Upper lobe of left lung (tissue), 6 donors: ENCODE data around the gene SUCO. TPM values are rescaled to one million over a fixed set of nuclear protein-coding genes. Genes with fewer than 3 reads are reported as not detected.
"Not testable (repeated sequence)": the region's sequence is repeated elsewhere in the genome, so short reads cannot be mapped to it uniquely, and the experiment has no call there.

Source experiments
- ATAC-seq, 2 donors: fragments of 200-7000 bp; cut with Tn5 transposase; one replicate each; pipeline ENCODE4 v1.9.1; 2022; ENCODE audit warnings: mild to moderate bottlenecking in 2 of 2, moderate library complexity in 2 of 2; ENCODE audit not compliant: low FRiP score in 2 of 2
- DNase-seq, 2 donors: peaks; one replicate each; pipeline ENCODE4 v3.0.0-alpha.2; 2019 to 2020
- H3K27ac ChIP-seq, 4 donors: fragments of 200-600 bp; sonication (generic); one replicate each; pipeline ENCODE4 v1.5.1; 2016 to 2019
- H3K27me3 ChIP-seq, 4 donors: fragments of 200-600 bp; sonication (generic); one replicate each; pipeline ENCODE4 v1.5.1; 2017 to 2019
- H3K36me3 ChIP-seq, 4 donors: fragments of 200-600 bp; sonication (generic); one replicate each; pipeline ENCODE4 v1.5.1; 2016 to 2019
- H3K4me1 ChIP-seq, 4 donors: fragments of 200-600 bp; sonication (generic); one replicate each; pipeline ENCODE4 v1.5.1; 2018 to 2019
- H3K4me3 ChIP-seq, 4 donors: fragments of 200-600 bp; sonication (generic); one replicate each; pipeline ENCODE4 v1.5.1; 2017 to 2019; ENCODE audit warnings: mild to moderate bottlenecking in 2 of 4, moderate library complexity in 1 of 4
- H3K9me3 ChIP-seq, 4 donors: fragments of 200-600 bp; sonication (generic); one replicate each; pipeline ENCODE4 v1.5.1; 2018 to 2019
- EP300 ChIP-seq, 4 donors: sonication (generic); formaldehyde crosslinking; IDR thresholded peaks; one replicate each; pipeline ENCODE4 v1.5.1; 2017; ENCODE audit warnings: antibody characterized with exemption in 4 of 4, control low read depth in 2 of 4
- POLR2A ChIP-seq, 4 donors: fragments of 450-650 bp; IDR thresholded peaks; one replicate each; pipeline ENCODE4 v1.5.1; 2016 to 2017; ENCODE audit warnings: antibody characterized with exemption in 4 of 4, mild to moderate bottlenecking in 2 of 4
- POLR2AphosphoS5 ChIP-seq, 2 donors: sonication (generic); formaldehyde crosslinking; IDR thresholded peaks; one replicate each; pipeline ENCODE4 v1.5.1; 2017; ENCODE audit warnings: antibody characterized with exemption in 2 of 2
- WGBS, 2 donors: methylation state at CpG; one replicate each; pipeline ENCODE4 v1.1.5; 2017 to 2018; 5-methylcytosine and 5-hydroxymethylcytosine counted together
- total RNA-seq, 6 donors: library from RNA; depleted of rRNA in 4 of 6; stranded (reverse); fragments of >200 nt in 4 of 6; gene quantifications; one replicate each; pipeline versions ENCODE4 v1.1.0 to v1.2.1, GENCODE V29; 2016 to 2021
- TF ChIP-seq, protein P1 (sequence below), 6 experiments: fragments of 450-650 bp in 4 of 6; fragments of 200-600 bp in 2 of 6; sonication (generic) in 2 of 6; IDR thresholded peaks; one replicate each; pipeline ENCODE4 v1.5.1; 2016 to 2019; ENCODE audit warnings: antibody characterized with exemption in 6 of 6
- donor health status: DM: no; HTN: no; CAD: no; lungs with moderate emphysema.
- donor health status: DM: no; HTN: yes; CAD: no; lungs with severe emphysema.

The SUCO gene
- total RNA-seq, 6 donors from 2014 or later: 14.4 to 59.2 (median 29.5) TPM

DNA sequence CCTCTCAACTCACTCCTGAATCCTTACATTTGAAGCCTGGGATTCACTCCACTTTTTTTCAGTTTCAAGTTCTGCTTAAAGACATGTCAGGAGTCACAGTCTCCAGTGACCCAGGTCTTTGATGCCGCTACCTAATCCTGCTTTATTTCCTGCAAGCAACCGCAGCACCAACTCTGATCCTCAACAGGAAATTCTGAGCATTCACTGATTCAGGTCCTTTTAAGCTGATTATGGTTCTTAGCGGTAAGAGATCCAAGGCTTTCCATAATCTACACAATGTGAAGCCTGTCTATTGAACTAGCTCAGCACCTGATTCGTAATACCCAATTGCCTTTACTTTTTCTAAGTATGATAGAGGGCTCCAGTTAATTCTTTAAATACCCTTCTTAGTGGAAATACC, 45.4 kb upstream of the SUCO start:
- Histone ChIP-seq H3K27me3 (no peaks in the 10 kb centered on the region), H3K4me1 (peaks cover 0 to 4% (median 0%) of the 10 kb centered on the region in 4 donors), H3K4me3 (no peak overlapping the region), H3K36me3 (no peaks in the 10 kb centered on the region), H3K9me3 (no peaks in the 10 kb centered on the region), H3K27ac (no peak overlapping the region)
- no peak for DNase-seq
- ATAC-seq: no peak
- 60 to 66% methylated on average over 4 of the region's 4 CpGs for WGBS, 2 donors
- TF ChIP-seq, protein P1, sequence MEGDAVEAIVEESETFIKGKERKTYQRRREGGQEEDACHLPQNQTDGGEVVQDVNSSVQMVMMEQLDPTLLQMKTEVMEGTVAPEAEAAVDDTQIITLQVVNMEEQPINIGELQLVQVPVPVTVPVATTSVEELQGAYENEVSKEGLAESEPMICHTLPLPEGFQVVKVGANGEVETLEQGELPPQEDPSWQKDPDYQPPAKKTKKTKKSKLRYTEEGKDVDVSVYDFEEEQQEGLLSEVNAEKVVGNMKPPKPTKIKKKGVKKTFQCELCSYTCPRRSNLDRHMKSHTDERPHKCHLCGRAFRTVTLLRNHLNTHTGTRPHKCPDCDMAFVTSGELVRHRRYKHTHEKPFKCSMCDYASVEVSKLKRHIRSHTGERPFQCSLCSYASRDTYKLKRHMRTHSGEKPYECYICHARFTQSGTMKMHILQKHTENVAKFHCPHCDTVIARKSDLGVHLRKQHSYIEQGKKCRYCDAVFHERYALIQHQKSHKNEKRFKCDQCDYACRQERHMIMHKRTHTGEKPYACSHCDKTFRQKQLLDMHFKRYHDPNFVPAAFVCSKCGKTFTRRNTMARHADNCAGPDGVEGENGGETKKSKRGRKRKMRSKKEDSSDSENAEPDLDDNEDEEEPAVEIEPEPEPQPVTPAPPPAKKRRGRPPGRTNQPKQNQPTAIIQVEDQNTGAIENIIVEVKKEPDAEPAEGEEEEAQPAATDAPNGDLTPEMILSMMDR (IDR thresholded peaks at IDR 0.05): no peak
- no peak for TF ChIP-seq EP300 (IDR thresholded peaks at IDR 0.05)

DNA sequence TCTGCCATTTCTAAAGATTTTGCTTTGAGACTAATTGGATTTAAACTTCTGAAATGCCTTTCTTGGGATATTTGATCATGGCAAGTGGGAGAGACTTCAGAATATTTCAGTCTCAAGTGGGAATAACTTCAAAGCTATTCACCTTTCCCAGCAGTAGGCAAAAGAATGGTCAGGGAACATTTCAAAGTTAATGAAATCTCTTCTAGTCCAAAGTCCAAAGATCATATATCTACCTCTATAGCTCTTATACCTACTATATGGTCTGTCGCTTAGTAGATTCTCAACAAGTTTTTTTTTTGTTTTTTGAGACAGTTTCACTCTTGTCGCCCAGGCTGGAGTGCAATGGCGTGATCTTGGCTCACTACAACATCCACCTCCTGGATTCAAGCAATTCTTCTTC, 44.6 kb upstream of the SUCO start:
- Histone ChIP-seq H3K4me1 (peaks cover 0 to 3% (median 0%) of the 10 kb centered on the region in 4 donors), H3K4me3 (no peak overlapping the region), H3K36me3 (no peaks in the 10 kb centered on the region), H3K27ac (no peak overlapping the region), H3K27me3 (no peaks in the 10 kb centered on the region), H3K9me3 (no peaks in the 10 kb centered on the region)
- ATAC-seq (no peak), DNase-seq (no peak)
- WGBS, 2 donors: 92 to 96% methylated on average over 3 of the region's 3 CpGs
- TF ChIP-seq, protein P1 (IDR thresholded peaks at IDR 0.05): no peak
- no peak for TF ChIP-seq EP300 (IDR thresholded peaks at IDR 0.05)
- no peak for TF ChIP-seq POLR2A (IDR thresholded peaks at IDR 0.05)
- no peak for TF ChIP-seq POLR2AphosphoS5 (IDR thresholded peaks at IDR 0.05)

DNA sequence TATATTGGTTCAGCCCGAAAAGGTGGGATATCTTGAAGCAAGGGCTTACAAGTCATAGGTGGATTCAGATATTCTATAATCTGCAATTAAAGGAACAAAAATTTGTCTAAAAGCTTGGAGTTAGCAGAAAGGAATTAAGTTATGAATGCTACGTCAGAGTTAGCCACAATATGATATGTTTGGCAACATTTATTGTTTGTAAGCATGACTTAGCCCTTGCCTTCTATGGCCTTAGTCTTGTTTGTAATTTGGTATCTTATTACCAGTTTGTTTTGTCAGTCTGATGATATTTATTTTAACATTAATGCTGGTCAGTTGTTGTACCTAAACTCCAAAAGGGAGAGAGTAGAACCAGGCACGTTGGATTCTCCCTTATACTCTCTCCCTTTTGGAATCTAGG, 43.1 kb upstream of the SUCO start:
- Histone ChIP-seq H3K36me3 (no peaks in the 10 kb centered on the region), H3K27me3 (no peaks in the 10 kb centered on the region), H3K4me1 (no peaks in the 10 kb centered on the region), H3K4me3 (no peak overlapping the region), H3K9me3 (no peaks in the 10 kb centered on the region), H3K27ac (no peak overlapping the region)
- ATAC-seq (no peak), DNase-seq (no peak)
- TF ChIP-seq EP300 (IDR thresholded peaks at IDR 0.05): no peak
- TF ChIP-seq, protein P1 (IDR thresholded peaks at IDR 0.05): no peak
- no peak for TF ChIP-seq POLR2A (IDR thresholded peaks at IDR 0.05)
- no peak for TF ChIP-seq POLR2AphosphoS5 (IDR thresholded peaks at IDR 0.05)
- WGBS, 2 donors: 81 to 89% methylated on average over 3 of the region's 3 CpGs

DNA sequence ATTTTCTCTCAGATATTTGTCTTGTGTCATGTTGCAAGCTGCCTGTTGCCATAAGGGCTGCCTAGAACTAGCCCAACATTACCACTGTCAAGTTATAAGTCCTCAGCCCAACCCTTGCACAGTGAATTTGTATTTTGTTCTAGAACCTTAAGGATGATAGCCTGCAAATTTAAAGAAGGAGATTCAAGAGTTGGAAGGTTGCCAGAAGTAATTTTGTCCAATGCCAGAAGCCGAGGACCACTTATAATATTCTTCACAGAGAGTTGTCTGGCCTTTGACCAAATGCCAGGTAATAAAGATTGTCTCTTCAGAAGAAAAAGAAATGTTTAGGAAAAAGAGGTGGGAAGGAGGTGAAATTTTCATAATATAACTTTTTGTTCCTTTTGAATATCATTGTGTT, 40.5 kb upstream of the SUCO start:
- Histone ChIP-seq H3K27ac (no peak overlapping the region), H3K4me1 (peaks cover 0 to 4% (median 1%) of the 10 kb centered on the region in 4 donors), H3K36me3 (no peaks in the 10 kb centered on the region), H3K4me3 (no peak overlapping the region), H3K27me3 (no peaks in the 10 kb centered on the region), H3K9me3 (no peaks in the 10 kb centered on the region)
- DNase-seq: no peak
- ATAC-seq: no peak
- TF ChIP-seq, protein P1 (IDR thresholded peaks at IDR 0.05): no peak
- WGBS, 2 donors: 68 to 77% methylated on average over 1 of the region's 1 CpG

DNA sequence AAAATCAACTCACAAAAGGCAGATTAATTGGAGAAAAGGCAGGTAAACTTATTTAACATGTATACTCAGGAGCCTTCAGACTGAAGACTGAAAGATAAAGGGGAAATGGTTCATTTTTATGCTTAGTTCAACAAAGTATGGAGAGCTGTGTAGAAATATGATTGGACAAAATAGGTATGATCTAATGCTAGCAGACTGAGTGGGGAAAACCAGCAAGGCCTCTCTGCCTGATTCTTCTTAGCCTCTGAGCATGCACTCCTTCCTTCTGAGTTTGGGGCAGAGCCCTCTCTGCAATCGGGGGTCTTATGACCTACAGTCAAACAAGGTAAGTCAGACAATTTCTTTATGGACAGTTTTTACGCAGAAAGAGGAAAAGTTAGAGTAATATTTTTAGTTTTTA, 38.8 kb upstream of the SUCO start:
- peaks cover 0 to 11% (median 2%) of the 10 kb centered on the region in 4 donors for H3K4me1 ChIP-seq
- DNase-seq (no peak), ATAC-seq (no peak)
- no peaks in the 10 kb centered on the region for H3K36me3 ChIP-seq
- no peaks in the 10 kb centered on the region for H3K27me3 ChIP-seq
- no peak overlapping the region for H3K4me3 ChIP-seq
- TF ChIP-seq EP300 (IDR thresholded peaks at IDR 0.05): no peak
- TF ChIP-seq POLR2A (IDR thresholded peaks at IDR 0.05): no peak
- TF ChIP-seq POLR2AphosphoS5 (IDR thresholded peaks at IDR 0.05): no peak
- TF ChIP-seq, protein P1 (IDR thresholded peaks at IDR 0.05): no peak
- no peaks in the 10 kb centered on the region for H3K9me3 ChIP-seq
- 95 to 99% methylated on average over 2 of the region's 2 CpGs for WGBS, 2 donors
- no peak overlapping the region for H3K27ac ChIP-seq

DNA sequence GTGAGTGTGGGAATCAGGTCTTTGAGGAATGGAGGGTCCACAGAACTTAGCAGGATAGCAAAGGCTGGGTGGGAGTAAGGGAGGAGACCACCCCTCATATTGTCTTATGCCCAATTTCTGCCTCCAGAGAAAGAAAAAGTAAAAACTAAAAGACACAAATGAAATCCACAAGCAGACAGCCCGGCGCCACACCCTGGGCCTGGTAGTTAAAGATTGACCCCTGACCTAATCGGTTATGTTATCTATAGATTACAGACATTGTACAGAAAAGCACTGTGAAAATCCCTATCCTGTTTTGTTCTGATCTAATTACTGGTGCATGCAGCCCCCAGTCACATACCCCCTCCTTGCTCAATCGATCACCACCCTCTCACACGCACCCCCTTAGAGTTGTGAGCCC, 36.8 kb upstream of the SUCO start:
- H3K27me3 ChIP-seq, ATAC-seq, H3K36me3 ChIP-seq, H3K4me3 ChIP-seq, H3K27ac ChIP-seq, H3K9me3 ChIP-seq, DNase-seq: not testable (repeated sequence)
- peaks cover 0 to 20% (median 5%) of the 10 kb centered on the region in 4 donors for H3K4me1 ChIP-seq
- WGBS, 2 donors: 91 to 94% methylated on average over 5 of the region's 5 CpGs
